CD8-positive, alpha-beta memory T cell (primary cell): ENCODE measurements around the gene MTFP1. TPM values are rescaled to one million over a fixed set of nuclear protein-coding genes. Genes with fewer than 3 reads are reported as not detected.
"Not testable (repeated sequence)": the region's sequence is repeated elsewhere in the genome, so short reads cannot be mapped to it uniquely, and the experiment has no call there.

ENCODE experiments used
- CTCF ChIA-PET: fragments of 350-600 bp; sonication (Branson Sonifier 250); formaldehyde crosslinking; loops from one replicate; lab custom pipeline; 2021; ENCODE audit warnings: antibody characterized with exemption; lab: Charles Lee
- POLR2A ChIA-PET: fragments of 350-600 bp; sonication (Branson Sonifier 250); formaldehyde crosslinking; loops from one replicate; lab custom pipeline; 2021; ENCODE audit warnings: antibody characterized with exemption; lab: Charles Lee
- DNase-seq, 5 donors: peaks; one replicate each; pipeline versions ENCODE4 v3.0.0 to v3.0.0-alpha.2; 2020 to 2022; ENCODE audit warnings: mixed read lengths in 1 of 5
- H3K27ac ChIP-seq: one replicate; pipeline ENCODE4 v1.7.0; 2013; ENCODE audit warnings: low read depth, mild to moderate bottlenecking, low read length, moderate library complexity
- H3K27me3 ChIP-seq: 2 replicates; pipeline ENCODE4 v1.7.0; 2013; ENCODE audit warnings: low read length, mild to moderate bottlenecking; ENCODE audit not compliant: insufficient read depth, poor library complexity, severe bottlenecking
- H3K36me3 ChIP-seq: 2 replicates; pipeline ENCODE4 v1.7.0; 2013; ENCODE audit warnings: mild to moderate bottlenecking, low read length, moderate library complexity; ENCODE audit not compliant: insufficient read depth
- H3K4me1 ChIP-seq: 2 replicates; pipeline ENCODE4 v1.7.0; 2013; ENCODE audit warnings: mild to moderate bottlenecking, low read length, moderate library complexity; ENCODE audit not compliant: insufficient read depth
- H3K4me3 ChIP-seq: 2 replicates; pipeline ENCODE4 v1.7.0; 2013; ENCODE audit warnings: mild to moderate bottlenecking, low read length
- H3K9me3 ChIP-seq: 2 replicates; pipeline ENCODE4 v1.7.0; 2013; ENCODE audit warnings: mild to moderate bottlenecking, low read length
- H3K27ac Mint-ChIP-seq, 8 donors: one replicate each; pipeline ENCODE4 v1.8.0; 2020 to 2021; ENCODE audit warnings: mixed read lengths in 8 of 8, mild to moderate bottlenecking in 6 of 8, inconsistent platforms in 3 of 8, moderate library complexity in 3 of 8
- H3K27me3 Mint-ChIP-seq, 2 donors: one replicate each; pipeline ENCODE4 v1.8.0; 2020 to 2021; ENCODE audit warnings: mixed read lengths in 2 of 2, mild to moderate bottlenecking in 1 of 2, moderate library complexity in 1 of 2
- H3K36me3 Mint-ChIP-seq, 3 donors: one replicate each; pipeline ENCODE4 v1.8.0; 2020 to 2021; ENCODE audit warnings: mixed read lengths in 3 of 3, inconsistent platforms in 1 of 3, mild to moderate bottlenecking in 1 of 3
- H3K4me1 Mint-ChIP-seq, 3 donors: one replicate each; pipeline ENCODE4 v1.8.0; 2020 to 2021; ENCODE audit warnings: mixed read lengths in 3 of 3, inconsistent platforms in 1 of 3, mild to moderate bottlenecking in 1 of 3
- H3K4me3 Mint-ChIP-seq, 7 donors: one replicate each; pipeline ENCODE4 v1.8.0; 2020 to 2021; ENCODE audit warnings: mixed read lengths in 7 of 7, mild to moderate bottlenecking in 6 of 7, moderate library complexity in 4 of 7, inconsistent platforms in 2 of 7
- H3K9me3 Mint-ChIP-seq, 5 donors: one replicate each; pipeline ENCODE4 v1.8.0; 2020 to 2022; ENCODE audit warnings: mixed read lengths in 5 of 5, mild to moderate bottlenecking in 3 of 5, moderate library complexity in 2 of 5, inconsistent platforms in 1 of 5
- polyA plus RNA-seq: library from polyadenylated mRNA; unstranded; fragments of 300-500 nt; fragmentation: Illumina TruSeq; gene quantifications from one replicate; pipeline ENCODE4 v1.2.3, GENCODE V29; 2021
- total RNA-seq, 2 experiments: library from RNA; stranded (reverse); gene quantifications; one replicate each; pipeline ENCODE4 v1.2.3, GENCODE V29; 2021

MTFP1 gene
- total and polyA plus RNA-seq, 3 experiments from 2014 or later: 43.1 to 110 (median 104) TPM

GRCh38 chr22:30459181-30460052, 33.8 kb downstream of the MTFP1 start:
- ChIA-PET POLR2A (no interaction called here), CTCF (no interaction called here)
- Histone ChIP-seq H3K4me3 (no peak overlapping the region), H3K36me3 (no peaks in the 10 kb centered on the region), H3K27ac (no peak overlapping the region), H3K9me3 (no peaks in the 10 kb centered on the region), H3K4me1 (no peaks in the 10 kb centered on the region), H3K27me3 (no peaks in the 10 kb centered on the region)
- Mint-ChIP-seq H3K27ac (peak overlapping the region in 1 of 8 donors; percentile 1), H3K4me1 (no peaks in the 10 kb centered on the region), H3K9me3 (peaks cover 0 to 2% (median 0%) of the 10 kb centered on the region in 5 donors), H3K36me3 (peaks cover 0 to 4% (median 0%) of the 10 kb centered on the region in 3 donors), H3K4me3 (no peak overlapping the region), H3K27me3 (peaks cover 26 to 62% of the 10 kb centered on the region in 2 donors)
- DNase-seq: no peak

GRCh38 chr22:30460147-30460546, 34.6 kb downstream of the MTFP1 start:
- H3K9me3 Mint-ChIP-seq: peaks cover 0 to 5% (median 0%) of the 10 kb centered on the region in 5 donors
- POLR2A ChIA-PET: no interaction called here

GRCh38 chr22:30460555-30460954, 35.0 kb downstream of the MTFP1 start:
- H3K27me3 Mint-ChIP-seq: peaks cover 34 to 70% of the 10 kb centered on the region in 2 donors
- POLR2A ChIA-PET: interaction anchor here (0.6 to 0.7 kb wide), 2 partner anchors 21 to 360 kb away, joined by 3 to 4 read pairs; no protein-coding TSS in a partner anchor
- not testable (repeated sequence) for H3K4me1 ChIP-seq

More at GRCh38 chr22:30460147-30460546, 34.6 kb downstream of the MTFP1 start:
- no peaks in the 10 kb centered on the region for H3K4me1 Mint-ChIP-seq
- H3K27me3 Mint-ChIP-seq: peaks cover 30 to 69% of the 10 kb centered on the region in 2 donors
- Histone ChIP-seq H3K4me1 (no peaks in the 10 kb centered on the region), H3K4me3 (no peak overlapping the region), H3K27me3 (no peaks in the 10 kb centered on the region), H3K9me3 (no peaks in the 10 kb centered on the region), H3K27ac (no peak overlapping the region), H3K36me3 (no peaks in the 10 kb centered on the region)
- CTCF ChIA-PET: no interaction called here
- DNase-seq: no peak
- peaks cover 0 to 11% (median 0%) of the 10 kb centered on the region in 3 donors for H3K36me3 Mint-ChIP-seq
- H3K4me3 Mint-ChIP-seq: no peak overlapping the region
- H3K27ac Mint-ChIP-seq: no peak overlapping the region

GRCh38 chr22:30469165-30469564, 43.6 kb downstream of the MTFP1 start:
- no peaks in the 10 kb centered on the region for H3K36me3 ChIP-seq
- H3K9me3 Mint-ChIP-seq: peaks cover 0 to 5% (median 0%) of the 10 kb centered on the region in 5 donors
- ChIA-PET CTCF (no interaction called here), POLR2A (no interaction called here)
- H3K27me3 ChIP-seq: no peaks in the 10 kb centered on the region
- no peak overlapping the region for H3K27ac ChIP-seq
- peaks cover 0 to 12% (median 0%) of the 10 kb centered on the region in 3 donors for H3K36me3 Mint-ChIP-seq
- DNase-seq: no peak
- H3K4me1 Mint-ChIP-seq: peaks cover under 1 to 6% (median 5%) of the 10 kb centered on the region in 3 donors
- H3K27me3 Mint-ChIP-seq: peaks cover 33 to 54% of the 10 kb centered on the region in 2 donors
- no peak overlapping the region for H3K4me3 ChIP-seq
- no peaks in the 10 kb centered on the region for H3K4me1 ChIP-seq
- no peak overlapping the region for H3K27ac Mint-ChIP-seq
- H3K4me3 Mint-ChIP-seq: no peak overlapping the region
- H3K9me3 ChIP-seq: no peaks in the 10 kb centered on the region

More at GRCh38 chr22:30460555-30460954, 35.0 kb downstream of the MTFP1 start:
- H3K27me3 ChIP-seq, H3K4me3 Mint-ChIP-seq, H3K27ac ChIP-seq, CTCF ChIA-PET, DNase-seq, H3K4me1 Mint-ChIP-seq, H3K9me3 Mint-ChIP-seq, H3K4me3 ChIP-seq, H3K9me3 ChIP-seq, H3K27ac Mint-ChIP-seq, H3K36me3 ChIP-seq: not testable (repeated sequence)
- peaks cover 0 to 13% (median 0%) of the 10 kb centered on the region in 3 donors for H3K36me3 Mint-ChIP-seq

- DNase-seq: no peak
- H3K4me3 ChIP-seq: no peak overlapping the region
- Mint-ChIP-seq H3K4me1 (peaks cover 9 to 11% (median 11%) of the 10 kb centered on the region in 3 donors), H3K9me3 (peaks cover 0 to 2% (median 0%) of the 10 kb centered on the region in 5 donors), H3K36me3 (peaks cover 0 to 2% (median 0%) of the 10 kb centered on the region in 3 donors), H3K27me3 (peaks cover 26 to 49% of the 10 kb centered on the region in 2 donors), H3K4me3 (no peak overlapping the region), H3K27ac (peak overlapping the region in 1 of 8 donors; percentile 1)
- no peaks in the 10 kb centered on the region for H3K27me3 ChIP-seq
- POLR2A ChIA-PET: no interaction called here
- H3K36me3 ChIP-seq: no peaks in the 10 kb centered on the region
- no peaks in the 10 kb centered on the region for H3K4me1 ChIP-seq
- CTCF ChIA-PET: no interaction called here
- H3K9me3 ChIP-seq: no peaks in the 10 kb centered on the region
- no peak overlapping the region for H3K27ac ChIP-seq
Observed at GRCh38 chr22:30470655-30471054, 45.1 kb downstream of the MTFP1 start.

GRCh38 chr22:30471616-30472318, 46.2 kb downstream of the MTFP1 start, which contains the start of gene SEC14L3:
Gene SEC14L3 (minus strand): TSS chr22:30472017. CDS start chr22:30471958, 59 bp downstream.
- H3K27me3 Mint-ChIP-seq: peaks cover 21 to 46% of the 10 kb centered on the region in 2 donors
- no peak within 1 kb of the TSS for H3K4me3 Mint-ChIP-seq
- peaks cover 0 to 2% (median 0%) of the 10 kb centered on the region in 5 donors for H3K9me3 Mint-ChIP-seq
- no peaks in the 10 kb centered on the region for H3K4me1 ChIP-seq
- CTCF ChIA-PET: interaction anchor here (1.4 kb wide), 1 partner anchor 13 kb away, joined by 3 read pairs; no protein-coding TSS in a partner anchor
- H3K36me3 ChIP-seq: no peaks in the 10 kb centered on the region
- no peaks in the 10 kb centered on the region for H3K9me3 ChIP-seq
- no peaks in the 10 kb centered on the region for H3K36me3 Mint-ChIP-seq
- H3K27ac Mint-ChIP-seq: peak within 1 kb of the TSS in 2 of 8 donors; percentile 81 to 92
- H3K4me1 Mint-ChIP-seq: peaks cover 9 to 11% (median 11%) of the 10 kb centered on the region in 3 donors
- POLR2A ChIA-PET: no interaction called here
- no peaks in the 10 kb centered on the region for H3K27me3 ChIP-seq
- no peak for DNase-seq
- no peak within 1 kb of the TSS for H3K27ac ChIP-seq
- no peak within 1 kb of the TSS for H3K4me3 ChIP-seq

GRCh38 chr22:30472994-30473720, 47.6 kb downstream of the MTFP1 start:
- peaks cover 9 to 11% (median 11%) of the 10 kb centered on the region in 3 donors for H3K4me1 Mint-ChIP-seq
- Histone ChIP-seq H3K9me3 (no peaks in the 10 kb centered on the region), H3K36me3 (no peaks in the 10 kb centered on the region), H3K27ac (no peak overlapping the region), H3K4me3 (no peak overlapping the region), H3K4me1 (no peaks in the 10 kb centered on the region), H3K27me3 (no peaks in the 10 kb centered on the region)
- H3K27ac Mint-ChIP-seq: peak overlapping the region in 5 of 8 donors; percentile 3 to 92 (median 81)
- no peak for DNase-seq
- ChIA-PET POLR2A (no interaction called here), CTCF (interaction anchor here (1.2 to 1.4 kb wide), 2 partner anchors 11 to 47 kb away, joined by 3 to 4 read pairs; no protein-coding TSS in a partner anchor)
- no peak overlapping the region for H3K4me3 Mint-ChIP-seq
- H3K9me3 Mint-ChIP-seq: no peaks in the 10 kb centered on the region
- peaks cover 21 to 48% of the 10 kb centered on the region in 2 donors for H3K27me3 Mint-ChIP-seq
- H3K36me3 Mint-ChIP-seq: no peaks in the 10 kb centered on the region
